ENCODE results near the gene MEA1. TPM values are rescaled to one million over a fixed set of nuclear protein-coding genes. Genes with fewer than 3 reads are reported as not detected.

Gene MEA1
- total RNA-seq, 1 donor = 47.4 TPM

GRCh38 chr6:42962096-42962495 is 51.6 kb downstream of the MEA1 start:
- no peaks in the 10 kb centered on the region for H4K20me1 ChIP-seq (ENCODE audit: insufficient read depth, low read length)
- DNase-seq (ENCODE audit: insufficient read length, low spot score, missing footprints) = no peak
- H3K4me2 ChIP-seq (ENCODE audit: insufficient read depth, low read length) = no peak overlapping the region
- no peaks in the 10 kb centered on the region for H3K27me3 ChIP-seq (ENCODE audit: insufficient read depth, low read length)
- no peaks in the 10 kb centered on the region for H3K79me2 ChIP-seq (ENCODE audit: insufficient read depth, low read length)
- H3K4me1 ChIP-seq (ENCODE audit: insufficient read depth, low read length) = peaks cover 11% of the 10 kb centered on the region
- no peaks in the 10 kb centered on the region for H3K9me3 ChIP-seq (ENCODE audit: low read depth, low read length)
- H3K36me3 ChIP-seq (ENCODE audit: insufficient read depth, low read length) = peaks cover 25% of the 10 kb centered on the region
- TF ChIP-seq CTCF (IDR thresholded peaks at IDR 0.05; ENCODE audit: extremely low read depth, low read depth, low read length) = no peak
- no peak overlapping the region for H3K27ac ChIP-seq (ENCODE audit: low read depth, low read length)
- no peak overlapping the region for H3K4me3 ChIP-seq (ENCODE audit: insufficient read depth, low read length)
- no peak overlapping the region for H2AFZ ChIP-seq (ENCODE audit: low read length)

Other genes with a start within 250 kb of the MEA1 start
- 9.4 TPM in 2 replicates for gene BICRAL, start 231.9 kb downstream of the MEA1 start, total RNA-seq
- gene RPL7L1, start 134.3 kb downstream of the MEA1 start, total RNA-seq = 112 and 128 TPM in 2 replicates
- gene PTCRA, start 97.9 kb downstream of the MEA1 start, total RNA-seq = not detected in 2 replicates
- gene CNPY3, start 84.5 kb downstream of the MEA1 start, total RNA-seq = 33.3 TPM in 2 replicates
- gene GNMT, start 53.2 kb downstream of the MEA1 start, total RNA-seq = 0.72 and 0.88 TPM in 2 replicates
- gene PEX6, start 34.8 kb downstream of the MEA1 start, total RNA-seq = 15.3 and 23.5 TPM in 2 replicates
- 30.8 and 36.8 TPM in 2 replicates for gene PPP2R5D, start 29.4 kb downstream of the MEA1 start, total RNA-seq
- gene KLHDC3, start 303 bp upstream of the MEA1 start, total RNA-seq = 122 and 123 TPM in 2 replicates
- gene RRP36, start 7.7 kb upstream of the MEA1 start, total RNA-seq = 84.0 and 90.2 TPM in 2 replicates
- gene CUL7, start 39.9 kb upstream of the MEA1 start, total RNA-seq = 46.9 and 48.5 TPM in 2 replicates
- 16.2 and 20.6 TPM in 2 replicates for gene MRPL2, start 45.5 kb upstream of the MEA1 start, total RNA-seq
- gene KLC4, start 45.7 kb upstream of the MEA1 start, total RNA-seq = 17.7 and 20.3 TPM in 2 replicates
- gene PTK7, start 62.4 kb upstream of the MEA1 start, total RNA-seq = 183 and 190 TPM in 2 replicates
- 17.7 and 20.6 TPM in 2 replicates for gene SRF, start 157.3 kb upstream of the MEA1 start, total RNA-seq
- 34.4 and 34.5 TPM in 2 replicates for gene CUL9, start 168.2 kb upstream of the MEA1 start, total RNA-seq
- gene DNPH1, start 215.5 kb upstream of the MEA1 start, total RNA-seq = 32.9 and 33.3 TPM in 2 replicates
- under 0.01 TPM in 1 of 2 replicates, not detected in the other for gene TTBK1, start 229.5 kb upstream of the MEA1 start, total RNA-seq

Data from osteoblast (primary cell).